CD4-positive, alpha-beta T cell treated with Interleukin-2 at 100 ng/mL for 4 hours (primary cell): ENCODE results near the gene ISCA2.

Experiments
- DNase-seq: peaks from one replicate; pipeline ENCODE4 v3.0.0-alpha.2; 2020; ENCODE audit warnings: low spot score

Gene ISCA2

DNA sequence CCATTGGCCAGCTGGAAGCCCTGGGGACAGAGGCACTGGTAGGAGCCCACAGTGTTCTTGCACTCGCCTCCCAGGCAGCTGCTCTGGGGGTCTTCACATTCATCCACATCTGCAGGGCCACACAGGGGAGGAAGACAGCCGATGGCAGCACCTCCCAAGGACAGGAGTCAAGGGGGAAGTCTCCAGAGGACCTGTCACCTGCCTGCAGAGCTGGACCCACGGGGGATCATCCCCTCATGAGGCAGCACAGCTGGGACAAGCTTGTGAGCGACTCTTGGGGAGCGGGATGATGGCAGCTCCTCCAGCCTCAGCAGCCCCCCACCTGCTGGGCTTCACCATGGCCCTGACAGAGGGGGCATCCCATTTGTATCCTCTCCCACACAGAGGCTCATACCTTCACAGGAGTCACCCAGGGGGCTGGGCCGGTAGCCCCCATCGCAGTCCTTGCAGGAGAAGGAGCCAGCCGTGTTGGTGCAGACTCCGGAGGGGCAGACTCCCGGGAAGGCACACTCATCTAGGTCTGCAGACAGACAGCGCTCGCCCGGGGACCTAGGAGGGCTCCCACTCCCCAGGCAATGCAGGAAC lies 15.4 kb downstream of the ISCA2 start:
- no peak for DNase-seq

DNA sequence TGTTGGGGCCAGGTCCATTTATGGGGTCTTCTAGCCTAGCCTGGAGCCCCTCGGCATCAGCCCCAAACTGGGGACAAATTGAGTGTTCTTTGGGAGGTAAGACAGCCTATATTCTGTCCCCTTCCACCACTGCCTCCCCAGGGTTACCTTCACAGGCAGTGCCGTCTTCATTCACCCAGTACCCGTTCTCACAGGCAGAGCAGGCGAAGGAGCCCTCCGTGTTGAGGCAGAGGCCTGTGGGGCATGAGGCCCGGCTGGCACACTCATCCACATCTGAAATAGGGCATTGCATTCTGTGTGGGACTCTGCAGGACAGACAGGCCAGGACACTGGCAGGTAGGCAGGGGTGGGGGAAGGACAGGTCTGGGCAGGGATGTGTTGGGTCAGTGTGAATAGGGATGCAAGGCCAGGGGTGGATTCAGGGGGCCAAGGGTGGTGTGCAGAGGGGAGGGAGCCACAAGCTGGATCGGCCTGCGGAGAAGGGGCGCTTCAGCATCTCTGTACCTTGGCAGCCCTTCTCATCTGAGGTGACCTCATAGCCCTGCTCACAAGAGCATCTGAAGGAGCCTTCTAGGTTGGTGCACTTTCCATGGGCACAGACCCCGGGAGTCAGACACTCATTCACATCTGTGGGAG lies 16.1 kb downstream of the ISCA2 start:
- DNase-seq, result no peak

- no peak for DNase-seq
Observed at GRCh38 chr14:74510223-74510931, 16.8 kb downstream of the ISCA2 start.

DNA sequence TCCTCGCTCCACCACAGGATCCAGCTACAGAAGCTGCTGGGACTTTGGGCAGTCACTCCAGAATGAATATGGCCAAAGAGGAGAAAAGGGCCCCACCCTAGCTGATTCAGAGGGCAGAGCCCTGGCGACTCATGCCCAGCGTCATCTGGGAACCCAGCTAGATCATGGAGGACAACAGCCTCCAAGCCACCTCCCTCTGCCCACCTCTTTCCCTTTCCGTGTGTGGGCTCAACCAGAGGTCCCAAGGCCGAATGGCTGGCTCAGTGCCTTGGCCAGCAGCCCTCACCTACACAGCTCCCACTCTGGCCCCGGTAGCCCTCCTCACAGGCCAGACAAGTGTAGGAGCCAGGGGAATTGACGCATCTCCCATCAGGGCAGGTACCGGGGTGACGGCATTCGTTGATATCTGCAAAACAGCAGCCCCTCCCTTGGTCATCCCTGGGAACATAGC lies 17.4 kb downstream of the ISCA2 start:
- DNase-seq, result no peak

DNA sequence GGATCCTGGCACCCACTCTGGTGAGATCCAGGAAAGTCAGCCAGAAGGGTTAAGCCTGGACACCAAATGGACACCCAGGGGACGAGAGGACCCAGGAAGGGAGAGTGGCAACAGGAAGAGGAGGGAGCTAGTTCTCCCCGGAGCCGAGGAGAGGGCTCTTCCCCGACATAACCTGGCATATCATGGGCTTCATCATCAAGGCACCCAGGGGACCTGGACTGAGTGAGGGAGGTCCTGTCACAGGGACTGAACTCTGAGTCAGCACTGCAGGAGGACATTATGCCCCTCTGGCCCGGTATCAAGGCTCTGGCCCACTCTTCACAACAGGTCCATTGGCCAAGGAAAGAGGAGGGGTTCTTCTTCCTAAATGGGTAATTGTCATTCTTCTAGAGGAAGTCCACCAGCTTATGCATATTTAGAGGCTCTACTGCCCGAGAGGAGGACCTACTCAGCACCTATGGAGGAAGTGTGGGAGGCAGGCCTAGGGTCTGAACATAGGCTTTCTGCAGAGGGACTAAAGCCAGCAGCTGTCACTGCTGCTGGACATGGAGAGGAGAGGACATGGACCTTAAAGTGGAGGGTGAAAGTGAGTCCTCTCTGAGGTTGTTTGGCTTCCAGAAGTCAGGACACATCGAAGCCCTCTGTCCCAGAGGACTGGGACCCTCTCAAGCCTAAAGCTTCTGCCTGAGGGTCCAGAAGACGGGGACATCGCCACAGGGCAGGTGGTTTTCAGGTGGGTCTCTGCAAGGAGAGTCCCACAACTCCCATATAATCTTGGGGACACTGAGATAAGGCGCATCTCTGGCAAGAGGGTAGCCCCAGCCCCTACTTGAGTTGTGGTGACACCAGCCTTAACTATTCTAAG lies 18.6 kb downstream of the ISCA2 start:
- no peak for DNase-seq

DNA sequence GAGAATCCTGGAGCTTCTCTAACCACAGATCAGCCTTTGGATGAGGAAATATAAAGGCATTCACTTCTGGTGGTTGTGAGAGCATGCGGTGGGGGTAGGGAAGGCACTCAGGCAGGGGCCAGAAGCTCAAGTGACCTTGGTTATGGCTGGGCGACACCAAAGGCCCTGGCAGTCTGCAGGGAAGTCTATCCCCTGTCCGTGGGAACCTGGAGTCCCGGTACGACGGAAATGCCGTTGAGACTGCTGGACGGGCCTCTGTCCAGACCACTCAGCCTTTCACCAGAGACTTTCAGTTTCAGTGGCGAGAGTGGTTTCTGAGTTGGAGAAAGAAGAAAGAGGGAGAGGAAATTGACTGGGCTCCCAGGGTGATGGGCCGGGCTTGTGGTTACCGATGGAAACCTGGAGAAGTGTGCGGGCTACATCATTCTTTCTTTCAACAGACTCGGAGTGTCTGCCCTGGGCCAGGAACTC lies 20.9 kb downstream of the ISCA2 start:
- DNase-seq, result no peak

- no peak for DNase-seq
Observed at GRCh38 chr14:74515891-74516412, 22.4 kb downstream of the ISCA2 start.

GRCh38 chr14:74516451-74517160 lies 23.0 kb downstream of the ISCA2 start:
- DNase-seq, result no peak

DNA sequence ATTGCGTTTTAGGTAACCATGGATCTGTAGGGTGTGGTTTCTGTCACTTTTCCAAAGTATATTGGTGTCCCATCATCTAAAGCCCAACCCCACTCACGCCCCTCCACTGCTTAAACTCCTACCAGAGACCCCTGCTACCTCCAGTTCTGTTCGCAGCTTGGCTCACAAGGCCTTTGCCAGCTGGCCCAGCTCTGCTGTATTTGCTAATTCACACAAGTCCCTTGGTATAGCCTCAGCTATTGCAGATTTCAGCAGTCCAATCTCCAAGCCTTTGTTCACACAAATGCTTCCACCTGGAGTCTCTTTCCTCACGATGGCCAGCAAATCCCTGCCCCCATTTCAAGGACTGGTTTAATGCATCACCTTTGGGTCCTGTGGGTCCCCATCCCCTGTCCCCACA lies 24.2 kb downstream of the ISCA2 start:
- no peak for DNase-seq

DNA sequence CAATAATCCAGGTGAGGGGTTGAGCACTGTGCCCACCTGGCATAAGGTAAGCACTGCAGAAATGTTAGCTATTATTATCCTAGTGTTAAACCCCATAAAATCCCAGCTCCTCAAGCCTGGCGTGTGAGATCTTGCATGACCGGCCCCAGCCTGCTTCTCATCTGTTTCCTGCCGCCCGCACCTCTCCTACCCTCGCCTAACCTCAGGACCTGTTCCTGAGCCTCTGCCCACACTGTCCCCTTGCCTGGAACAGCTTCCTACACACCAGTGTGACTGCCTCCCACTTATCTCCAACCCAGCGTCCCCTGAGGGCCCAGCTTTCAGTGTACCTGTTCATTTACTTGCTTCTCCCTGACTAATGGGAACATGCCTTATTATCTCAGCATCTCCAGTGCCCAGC lies 24.7 kb downstream of the ISCA2 start:
- no peak for DNase-seq

DNA sequence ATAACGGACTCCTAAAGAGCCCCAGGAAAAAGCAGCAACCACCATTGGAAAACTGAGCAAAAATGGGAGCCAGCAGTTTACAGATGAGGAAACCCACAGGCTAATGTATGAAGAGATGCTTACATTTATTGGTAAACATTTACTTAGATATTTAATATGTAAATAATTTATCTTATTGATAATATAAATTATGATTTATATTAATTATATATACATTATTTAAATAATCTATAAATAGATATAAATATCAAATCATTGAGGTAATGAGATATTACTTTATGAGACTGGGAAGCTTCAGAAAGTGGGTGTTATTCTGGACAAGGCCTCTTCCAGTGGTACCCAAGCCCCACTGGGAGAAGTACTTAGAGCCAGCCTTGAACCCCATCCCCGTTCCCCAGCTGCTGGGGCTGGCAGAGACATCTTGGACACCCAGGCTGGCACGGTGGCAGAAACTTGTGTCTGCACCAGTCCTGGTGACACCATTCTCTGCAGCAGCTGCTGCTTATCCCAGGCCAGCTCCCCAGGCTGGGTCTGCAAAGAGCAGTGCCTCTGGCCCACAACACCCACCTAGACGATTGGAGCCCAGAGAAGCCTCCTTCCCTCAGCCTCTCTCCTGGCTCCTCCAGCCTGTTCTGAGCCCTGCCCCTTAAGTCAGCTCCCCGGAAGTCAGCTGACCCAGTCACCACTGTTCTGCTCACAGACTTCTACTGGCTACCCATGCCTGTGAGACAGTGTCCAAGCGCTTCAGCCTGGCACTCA lies 25.9 kb downstream of the ISCA2 start:
- no peak for DNase-seq

- DNase-seq, result no peak
Observed at GRCh38 chr14:74521756-74522155, 28.2 kb downstream of the ISCA2 start.

- no peak for DNase-seq
Observed at GRCh38 chr14:74522740-74523139, 29.2 kb downstream of the ISCA2 start.

GRCh38 chr14:74524076-74524811 lies 30.7 kb downstream of the ISCA2 start:
- no peak for DNase-seq

DNA sequence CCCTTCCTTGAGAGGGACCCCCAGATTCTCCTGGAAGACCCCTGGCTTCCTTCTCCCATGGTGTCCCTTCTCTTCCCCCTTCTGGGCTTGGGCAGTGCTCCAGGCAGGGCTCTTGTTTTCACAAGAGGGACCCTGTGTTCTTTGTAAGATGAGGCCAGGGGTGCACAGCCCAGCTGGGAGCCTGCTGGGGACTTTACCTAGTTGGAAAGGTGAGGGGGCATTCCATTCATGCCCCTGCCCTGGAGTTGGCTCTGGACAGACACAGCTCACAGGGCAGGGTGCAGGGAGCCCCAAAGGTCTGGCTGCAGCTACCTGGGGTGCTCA lies 31.2 kb downstream of the ISCA2 start:
- DNase-seq, result no peak

GRCh38 chr14:74525361-74525851 lies 31.8 kb downstream of the ISCA2 start:
- no peak for DNase-seq

- no peak for DNase-seq
Observed at GRCh38 chr14:74526854-74527585, 33.5 kb downstream of the ISCA2 start.

DNA sequence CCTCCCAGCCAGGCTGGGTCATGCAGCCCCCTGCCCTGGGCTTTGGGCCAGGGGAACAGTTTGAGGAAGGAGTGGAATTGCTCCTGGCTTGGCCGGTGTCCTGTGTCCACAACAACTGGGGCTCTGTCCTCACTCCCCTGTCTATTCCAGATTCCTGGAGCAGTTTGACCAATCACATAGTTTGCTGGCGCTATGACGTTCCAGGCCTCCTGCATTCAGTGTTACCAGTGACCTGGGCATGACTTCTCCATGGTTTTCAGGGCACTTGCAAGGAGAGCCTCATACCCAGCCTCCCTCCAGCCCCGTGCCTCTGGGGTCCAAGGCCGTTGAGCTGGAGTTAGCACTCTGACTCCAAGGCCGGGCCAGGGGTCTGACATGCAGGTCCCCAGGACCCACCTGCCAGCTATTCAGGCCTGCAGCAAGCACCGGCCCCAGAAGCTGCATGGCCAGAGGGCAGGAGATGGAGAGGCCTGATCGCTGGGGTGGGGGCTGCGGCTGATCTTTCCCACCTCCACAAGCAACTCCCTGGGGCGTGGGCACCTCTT lies 34.2 kb downstream of the ISCA2 start:
- DNase-seq, result no peak

GRCh38 chr14:74528406-74528805 lies 34.8 kb downstream of the ISCA2 start:
- DNase-seq, result no peak
